WTC11 (cell line): Measurements from ENCODE around the gene IVNS1ABP. TPM values are rescaled to one million over a fixed set of nuclear protein-coding genes. Genes with fewer than 3 reads are reported as not detected.

ENCODE experiments used
- ATAC-seq: fragments of 200-7000 bp; cut with Tn5 transposase; 2 replicates; pipeline ENCODE4 v1.10.0; 2021; ENCODE audit warnings: mild to moderate bottlenecking, moderate library complexity
- CTCF ChIA-PET: fragments of 300-600 bp; sonication (Branson Sonifier 250); formaldehyde crosslinking; loops from one replicate; lab custom pipeline; 2021; ENCODE audit warnings: antibody characterized with exemption; lab: Charles Lee
- POLR2A ChIA-PET: fragments of 350-600 bp; sonication (Branson Sonifier 250); formaldehyde crosslinking; loops from one replicate; lab custom pipeline; 2021; ENCODE audit warnings: antibody characterized with exemption; lab: Charles Lee
- DNase-seq: peaks from one replicate; pipeline ENCODE4 v3.0.0; 2021; ENCODE audit warnings: low spot score
- H3K27ac Mint-ChIP-seq: 2 replicates; pipeline ENCODE4 v1.8.0; 2021; ENCODE audit warnings: mixed read lengths
- H3K27me3 Mint-ChIP-seq: 2 replicates; pipeline ENCODE4 v1.8.0; 2021; ENCODE audit warnings: low read depth, mild to moderate bottlenecking, moderate library complexity, mixed read lengths
- H3K36me3 Mint-ChIP-seq: 2 replicates; pipeline ENCODE4 v1.8.0; 2021; ENCODE audit warnings: mixed read lengths
- H3K4me1 Mint-ChIP-seq: 2 replicates; pipeline ENCODE4 v1.8.0; 2022; ENCODE audit warnings: mixed read lengths
- H3K4me3 Mint-ChIP-seq: 2 replicates; pipeline ENCODE4 v1.8.0; 2021; ENCODE audit warnings: mild to moderate bottlenecking, moderate library complexity, mixed read lengths
- H3K9me3 Mint-ChIP-seq: 2 replicates; pipeline ENCODE4 v1.8.0; 2021; ENCODE audit warnings: mixed read lengths
- AFF4 ChIP-seq: sonication (generic); formaldehyde crosslinking; IDR thresholded peaks from 2 replicates; pipeline ENCODE4 v1.8.1; 2023; ENCODE audit warnings: mild to moderate bottlenecking, missing genetic modification reagents, borderline replicate concordance
- AR ChIP-seq: fragments of 250-450 bp; sonication (Bioruptor Pico); IDR thresholded peaks from 2 replicates; pipeline ENCODE4 v1.9.0; 2021; ENCODE audit warnings: mild to moderate bottlenecking
- ATF1 ChIP-seq: sonication (generic); formaldehyde crosslinking; IDR thresholded peaks from 2 replicates; pipeline ENCODE4 v1.8.1; 2023; ENCODE audit warnings: mild to moderate bottlenecking, moderate library complexity, missing genetic modification reagents
- ATF2 ChIP-seq: sonication (generic); formaldehyde crosslinking; IDR thresholded peaks from 2 replicates; pipeline ENCODE4 v1.8.1; 2022; ENCODE audit warnings: low read depth, missing genetic modification reagents, borderline replicate concordance
- CREB1 ChIP-seq: sonication (generic); formaldehyde crosslinking; IDR thresholded peaks from 2 replicates; pipeline ENCODE4 v1.8.0; 2023; ENCODE audit warnings: mild to moderate bottlenecking, missing genetic modification reagents
- EMX1 ChIP-seq: fragments of 250-450 bp; sonication (Bioruptor Pico); IDR thresholded peaks from 2 replicates; pipeline ENCODE4 v1.8.0; 2021; ENCODE audit warnings: mild to moderate bottlenecking
- ETV6 ChIP-seq: sonication (generic); formaldehyde crosslinking; IDR thresholded peaks from 2 replicates; pipeline ENCODE4 v1.8.1; 2022; ENCODE audit warnings: mild to moderate bottlenecking, missing genetic modification reagents
- GABPB1 ChIP-seq: sonication (generic); formaldehyde crosslinking; IDR thresholded peaks from 2 replicates; pipeline ENCODE4 v1.8.1; 2023; ENCODE audit warnings: mild to moderate bottlenecking, missing genetic modification reagents
- KAT7 ChIP-seq: sonication (generic); formaldehyde crosslinking; IDR thresholded peaks from 2 replicates; pipeline ENCODE4 v1.8.1; 2023; ENCODE audit warnings: missing genetic modification reagents, mild to moderate bottlenecking, borderline replicate concordance
- MLX ChIP-seq: sonication (generic); formaldehyde crosslinking; IDR thresholded peaks from 2 replicates; pipeline ENCODE4 v1.8.1; 2023; ENCODE audit warnings: mild to moderate bottlenecking, missing genetic modification reagents, moderate library complexity
- NR1H2 ChIP-seq: sonication (generic); formaldehyde crosslinking; IDR thresholded peaks from 2 replicates; pipeline ENCODE4 v1.9.0; 2021; ENCODE audit warnings: mild to moderate bottlenecking, moderate library complexity, missing genetic modification reagents
- NR3C1 ChIP-seq: sonication (generic); formaldehyde crosslinking; conservative IDR thresholded peaks from 2 replicates; pipeline ENCODE4 v1.8.1; 2023; ENCODE audit warnings: low read depth, mild to moderate bottlenecking, missing genetic modification reagents
- OVOL2 ChIP-seq: fragments of 250-450 bp; sonication (Bioruptor Pico); IDR thresholded peaks from 2 replicates; pipeline ENCODE4 v1.9.0; 2021; ENCODE audit warnings: mild to moderate bottlenecking, borderline replicate concordance
- PRRX2 ChIP-seq: fragments of 250-450 bp; sonication (Bioruptor Pico); IDR thresholded peaks from 2 replicates; pipeline ENCODE4 v1.8.0; 2021; ENCODE audit warnings: mild to moderate bottlenecking
- SP1 ChIP-seq: sonication (generic); formaldehyde crosslinking; conservative IDR thresholded peaks from 2 replicates; pipeline ENCODE4 v1.8.1; 2022; ENCODE audit warnings: missing genetic modification reagents
- USF1 ChIP-seq: sonication (generic); formaldehyde crosslinking; IDR thresholded peaks from 2 replicates; pipeline ENCODE4 v1.8.0; 2022; ENCODE audit warnings: mild to moderate bottlenecking, missing genetic modification reagents
- ZBTB21 ChIP-seq: sonication (generic); formaldehyde crosslinking; IDR thresholded peaks from 2 replicates; pipeline ENCODE4 v1.8.1; 2023; ENCODE audit warnings: mild to moderate bottlenecking, missing genetic modification reagents, borderline replicate concordance
- ZBTB43 ChIP-seq: sonication (generic); formaldehyde crosslinking; IDR thresholded peaks from 2 replicates; pipeline ENCODE4 v1.8.1; 2023; ENCODE audit warnings: mild to moderate bottlenecking, missing genetic modification reagents
- ZNF263 ChIP-seq: sonication (generic); formaldehyde crosslinking; IDR thresholded peaks from 2 replicates; pipeline ENCODE4 v1.8.1; 2022; ENCODE audit warnings: low read depth, mild to moderate bottlenecking, moderate library complexity, missing genetic modification reagents
- total RNA-seq: library from RNA; stranded (reverse); gene quantifications from 3 replicates; pipeline ENCODE4 v1.2.3, GENCODE V29; 2021

Gene IVNS1ABP
- total RNA-seq, 1 experiment from 2014 or later: 159 TPM

- TF ChIP-seq AFF4 (CRISPR knock-in tag): no peak
- peak; percentile 13; the same call in 1 of the 2 replicates for TF ChIP-seq KAT7 (CRISPR knock-in tag)
- TF ChIP-seq PRRX2 (CRISPR knock-in tag): no peak
- 0 out of 2 replicates have a peak, but pooled peaks have one; percentile 80 for TF ChIP-seq ATF1 (CRISPR knock-in tag)
- TF ChIP-seq GABPB1: peak; percentile 15; the same call in 1 of the 2 replicates
- peak; percentile 21; the same call in 1 of the 2 replicates for TF ChIP-seq ETV6 (CRISPR knock-in tag)
- no peak for TF ChIP-seq ZBTB21 (CRISPR knock-in tag)
- peak; percentile 54 for TF ChIP-seq SP1
Measured at GRCh38 chr1:185316163-185317033, 645 bp downstream of the IVNS1ABP start (continued).

- TF ChIP-seq ZBTB43 (CRISPR knock-in tag) (no peak), SP1 (no peak), USF1 (CRISPR knock-in tag) (no peak), NR3C1 (CRISPR knock-in tag) (no peak), ATF2 (CRISPR knock-in tag) (no peak), OVOL2 (no peak), MLX (CRISPR knock-in tag) (no peak), CREB1 (CRISPR knock-in tag) (no peak), NR1H2 (no peak), ZNF263 (CRISPR knock-in tag) (no peak), AR (CRISPR knock-in tag) (no peak), EMX1 (CRISPR knock-in tag) (no peak)
- Mint-ChIP-seq H3K4me3 (peak overlapping the region; percentile 93), H3K36me3 (peaks cover 23% of the 10 kb centered on the region), H3K27me3 (no peaks in the 10 kb centered on the region), H3K27ac (peak overlapping the region; percentile 61), H3K4me1 (peaks cover 61% of the 10 kb centered on the region), H3K9me3 (peaks cover 4% of the 10 kb centered on the region)
- CTCF ChIA-PET: interaction anchor here (1.6 to 2.9 kb wide), 3 partner anchors 244 to 355 kb away, joined by 8 to 31 read pairs (median 12); no protein-coding TSS in a partner anchor
- DNase-seq: no peak
- POLR2A ChIA-PET: interaction anchor here (0.6 to 1.2 kb wide), 3 partner anchors 37 to 331 kb away, joined by 3 read pairs; no protein-coding TSS in a partner anchor
- ATAC-seq: no peak
Measured at GRCh38 chr1:185315445-185316071, 1.5 kb downstream of the IVNS1ABP start.
